HL-60 (cell line): Measurements from ENCODE around the gene GAB2.

Experiments
- TF ChIP-seq, protein P1 (sequence below): IDR thresholded peaks from one replicate; pipeline ENCODE4 v1.5.1; 2011; ENCODE audit warnings: low read length, control low read depth, inconsistent platforms; ENCODE audit not compliant: insufficient read depth
- TF ChIP-seq, protein P2 (sequence below): IDR thresholded peaks from 2 replicates; pipeline ENCODE4 v1.6.1; 2012; ENCODE audit warnings: low read depth; ENCODE audit not compliant: insufficient replicate concordance

DNA sequence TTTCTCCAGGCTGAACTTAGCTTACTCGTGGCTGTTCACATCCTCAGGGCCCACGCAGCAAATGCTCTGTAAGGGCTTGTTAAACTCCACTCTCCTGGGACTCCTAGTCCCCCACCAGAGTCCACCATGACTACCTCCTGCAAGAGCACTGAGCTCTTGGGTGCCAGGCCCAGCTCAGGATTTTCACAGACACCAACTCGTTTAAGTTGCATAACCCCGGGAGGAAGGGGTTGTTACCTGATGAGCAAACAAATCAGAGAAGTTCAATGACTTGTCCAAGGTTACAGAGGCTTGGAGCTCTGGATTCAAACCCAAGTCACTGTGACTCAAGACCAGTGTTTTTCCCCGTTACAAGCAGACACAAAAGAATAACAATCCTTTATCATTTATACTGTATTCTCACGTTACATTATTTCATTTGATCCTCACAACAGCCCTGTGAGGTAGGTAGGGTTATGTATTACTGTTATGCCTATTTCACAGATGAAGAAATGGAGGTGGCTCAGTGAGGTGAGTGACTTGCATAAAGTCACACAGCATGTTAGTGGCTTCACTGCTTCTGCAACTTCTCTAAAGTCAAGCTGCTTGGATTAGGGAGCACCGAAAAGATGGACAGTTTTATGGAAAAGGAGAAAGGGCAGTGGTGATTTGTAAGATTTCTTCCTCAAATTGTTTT, 246.6 kb downstream of the GAB2 start:
- TF ChIP-seq, protein P1, sequence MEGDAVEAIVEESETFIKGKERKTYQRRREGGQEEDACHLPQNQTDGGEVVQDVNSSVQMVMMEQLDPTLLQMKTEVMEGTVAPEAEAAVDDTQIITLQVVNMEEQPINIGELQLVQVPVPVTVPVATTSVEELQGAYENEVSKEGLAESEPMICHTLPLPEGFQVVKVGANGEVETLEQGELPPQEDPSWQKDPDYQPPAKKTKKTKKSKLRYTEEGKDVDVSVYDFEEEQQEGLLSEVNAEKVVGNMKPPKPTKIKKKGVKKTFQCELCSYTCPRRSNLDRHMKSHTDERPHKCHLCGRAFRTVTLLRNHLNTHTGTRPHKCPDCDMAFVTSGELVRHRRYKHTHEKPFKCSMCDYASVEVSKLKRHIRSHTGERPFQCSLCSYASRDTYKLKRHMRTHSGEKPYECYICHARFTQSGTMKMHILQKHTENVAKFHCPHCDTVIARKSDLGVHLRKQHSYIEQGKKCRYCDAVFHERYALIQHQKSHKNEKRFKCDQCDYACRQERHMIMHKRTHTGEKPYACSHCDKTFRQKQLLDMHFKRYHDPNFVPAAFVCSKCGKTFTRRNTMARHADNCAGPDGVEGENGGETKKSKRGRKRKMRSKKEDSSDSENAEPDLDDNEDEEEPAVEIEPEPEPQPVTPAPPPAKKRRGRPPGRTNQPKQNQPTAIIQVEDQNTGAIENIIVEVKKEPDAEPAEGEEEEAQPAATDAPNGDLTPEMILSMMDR = no peak
- TF ChIP-seq, protein P2, sequence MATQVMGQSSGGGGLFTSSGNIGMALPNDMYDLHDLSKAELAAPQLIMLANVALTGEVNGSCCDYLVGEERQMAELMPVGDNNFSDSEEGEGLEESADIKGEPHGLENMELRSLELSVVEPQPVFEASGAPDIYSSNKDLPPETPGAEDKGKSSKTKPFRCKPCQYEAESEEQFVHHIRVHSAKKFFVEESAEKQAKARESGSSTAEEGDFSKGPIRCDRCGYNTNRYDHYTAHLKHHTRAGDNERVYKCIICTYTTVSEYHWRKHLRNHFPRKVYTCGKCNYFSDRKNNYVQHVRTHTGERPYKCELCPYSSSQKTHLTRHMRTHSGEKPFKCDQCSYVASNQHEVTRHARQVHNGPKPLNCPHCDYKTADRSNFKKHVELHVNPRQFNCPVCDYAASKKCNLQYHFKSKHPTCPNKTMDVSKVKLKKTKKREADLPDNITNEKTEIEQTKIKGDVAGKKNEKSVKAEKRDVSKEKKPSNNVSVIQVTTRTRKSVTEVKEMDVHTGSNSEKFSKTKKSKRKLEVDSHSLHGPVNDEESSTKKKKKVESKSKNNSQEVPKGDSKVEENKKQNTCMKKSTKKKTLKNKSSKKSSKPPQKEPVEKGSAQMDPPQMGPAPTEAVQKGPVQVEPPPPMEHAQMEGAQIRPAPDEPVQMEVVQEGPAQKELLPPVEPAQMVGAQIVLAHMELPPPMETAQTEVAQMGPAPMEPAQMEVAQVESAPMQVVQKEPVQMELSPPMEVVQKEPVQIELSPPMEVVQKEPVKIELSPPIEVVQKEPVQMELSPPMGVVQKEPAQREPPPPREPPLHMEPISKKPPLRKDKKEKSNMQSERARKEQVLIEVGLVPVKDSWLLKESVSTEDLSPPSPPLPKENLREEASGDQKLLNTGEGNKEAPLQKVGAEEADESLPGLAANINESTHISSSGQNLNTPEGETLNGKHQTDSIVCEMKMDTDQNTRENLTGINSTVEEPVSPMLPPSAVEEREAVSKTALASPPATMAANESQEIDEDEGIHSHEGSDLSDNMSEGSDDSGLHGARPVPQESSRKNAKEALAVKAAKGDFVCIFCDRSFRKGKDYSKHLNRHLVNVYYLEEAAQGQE = no peak
